ENCODE measurements around the gene DOCK7. TPM values are rescaled to one million over a fixed set of nuclear protein-coding genes. Genes with fewer than 3 reads are reported as not detected.

DOCK7 gene
- total RNA-seq, 1 donor from 2014 or later = 13.4 TPM

DNA sequence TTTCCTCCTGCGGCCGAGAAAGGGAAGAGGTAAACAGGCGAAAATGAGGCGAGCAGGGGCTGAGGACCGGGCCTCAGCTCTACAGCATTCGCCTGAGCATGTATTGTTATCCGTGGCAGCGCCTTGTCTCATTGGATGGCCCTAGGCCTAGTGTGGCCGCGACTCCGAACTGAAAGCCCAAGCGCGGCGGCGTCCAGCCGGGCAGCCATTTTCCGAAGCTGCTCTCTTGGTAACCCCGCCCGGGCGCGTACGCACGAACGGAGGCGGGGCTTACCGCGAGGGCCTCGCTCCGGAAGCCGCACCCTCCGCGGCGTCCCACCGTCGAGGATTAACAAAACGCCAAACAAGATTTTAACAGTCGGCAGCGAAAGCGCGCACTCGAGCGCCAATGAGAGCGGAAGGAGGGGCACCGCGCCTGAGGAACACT, 252.1 kb downstream of the DOCK7 start:
- peak; percentile 94 for DNase-seq
- Mint-ChIP-seq H3K4me3 (peak overlapping the region; percentile 96), H3K9me3 (peaks cover 2% of the 10 kb centered on the region), H3K27me3 (no peaks in the 10 kb centered on the region), H3K36me3 (ENCODE audit: low read depth) (peaks cover 18% of the 10 kb centered on the region), H3K27ac (peak overlapping the region; percentile 99), H3K4me1 (peaks cover 52% of the 10 kb centered on the region)
- CTCF ChIA-PET = no interaction called here
- TF ChIP-seq, protein P1, sequence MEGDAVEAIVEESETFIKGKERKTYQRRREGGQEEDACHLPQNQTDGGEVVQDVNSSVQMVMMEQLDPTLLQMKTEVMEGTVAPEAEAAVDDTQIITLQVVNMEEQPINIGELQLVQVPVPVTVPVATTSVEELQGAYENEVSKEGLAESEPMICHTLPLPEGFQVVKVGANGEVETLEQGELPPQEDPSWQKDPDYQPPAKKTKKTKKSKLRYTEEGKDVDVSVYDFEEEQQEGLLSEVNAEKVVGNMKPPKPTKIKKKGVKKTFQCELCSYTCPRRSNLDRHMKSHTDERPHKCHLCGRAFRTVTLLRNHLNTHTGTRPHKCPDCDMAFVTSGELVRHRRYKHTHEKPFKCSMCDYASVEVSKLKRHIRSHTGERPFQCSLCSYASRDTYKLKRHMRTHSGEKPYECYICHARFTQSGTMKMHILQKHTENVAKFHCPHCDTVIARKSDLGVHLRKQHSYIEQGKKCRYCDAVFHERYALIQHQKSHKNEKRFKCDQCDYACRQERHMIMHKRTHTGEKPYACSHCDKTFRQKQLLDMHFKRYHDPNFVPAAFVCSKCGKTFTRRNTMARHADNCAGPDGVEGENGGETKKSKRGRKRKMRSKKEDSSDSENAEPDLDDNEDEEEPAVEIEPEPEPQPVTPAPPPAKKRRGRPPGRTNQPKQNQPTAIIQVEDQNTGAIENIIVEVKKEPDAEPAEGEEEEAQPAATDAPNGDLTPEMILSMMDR (IDR thresholded peaks at IDR 0.05) = no peak
- POLR2A ChIA-PET = interaction anchor here (0.6 to 1.7 kb wide), 16 partner anchors 11 to 1088 kb away, joined by 3 to 11 read pairs (median 4); partner anchors contain the start of genes ATG4C, EFCAB7 and TM2D1
- intact Hi-C loops (cut with micrococcal nuclease) = loop anchor here (2.0 to 5.0 kb wide), 5 partner anchors 176 to 1156 kb away; partner anchors contain the start of genes ALG6, PGM1 and TM2D1
- no peak for ATAC-seq (ENCODE audit: low read depth)

DNA sequence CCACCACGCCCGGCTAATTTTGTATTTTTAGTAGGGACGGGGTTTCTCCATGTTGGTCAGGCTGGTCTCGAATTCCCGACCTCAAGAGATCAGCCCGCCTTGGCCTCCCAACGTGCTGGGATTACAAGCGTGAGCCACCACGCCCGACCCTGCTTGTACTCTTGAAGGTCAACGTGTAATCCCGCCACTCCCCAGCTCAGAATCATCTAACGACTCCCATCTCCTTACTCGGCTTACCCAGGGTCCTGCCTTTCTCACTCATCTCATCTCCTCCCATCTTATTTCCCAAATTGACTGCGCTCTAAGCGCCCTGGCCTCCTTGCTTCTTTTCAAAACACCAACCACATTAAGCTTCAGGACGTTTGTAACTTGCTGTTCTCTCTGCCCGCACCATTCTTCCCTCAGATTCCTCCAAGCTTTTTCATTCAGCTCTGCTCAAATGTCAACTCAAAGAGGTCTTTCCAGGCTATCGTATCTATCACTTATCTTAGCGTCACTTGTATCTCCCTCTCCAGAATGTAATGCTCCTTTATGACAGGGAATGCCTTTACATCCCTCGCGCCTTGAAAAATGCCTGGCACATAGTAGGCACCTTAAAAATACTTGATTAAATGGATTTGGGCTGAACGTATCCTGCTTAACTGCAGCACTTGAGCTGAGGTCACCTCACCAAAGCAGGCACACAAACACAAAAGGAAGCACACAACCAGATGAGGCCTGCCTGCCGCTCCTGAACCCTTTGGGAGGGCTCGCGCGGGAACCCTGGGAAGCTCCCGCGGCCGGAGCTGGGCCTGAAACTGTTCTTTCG, 252.8 kb downstream of the DOCK7 start:
- Mint-ChIP-seq H3K4me3 (peak overlapping the region; percentile 96), H3K27ac (peak overlapping the region; percentile 99), H3K27me3 (no peaks in the 10 kb centered on the region), H3K36me3 (ENCODE audit: low read depth) (peaks cover 14% of the 10 kb centered on the region), H3K9me3 (peaks cover 2% of the 10 kb centered on the region), H3K4me1 (peaks cover 46% of the 10 kb centered on the region)
- POLR2A ChIA-PET = interaction anchor here (0.7 to 1.7 kb wide), 11 partner anchors 10 to 1088 kb away, joined by 3 to 11 read pairs (median 4); partner anchors contain the start of genes EFCAB7 and TM2D1
- TF ChIP-seq, protein P1 (IDR thresholded peaks at IDR 0.05) = no peak
- intact Hi-C loops (cut with micrococcal nuclease) = loop anchor here (2.0 to 5.0 kb wide), 5 partner anchors 177 to 1157 kb away; partner anchors contain the start of genes ALG6, PGM1 and TM2D1
- no peak for ATAC-seq (ENCODE audit: low read depth)
- CTCF ChIA-PET = no interaction called here
- no peak for DNase-seq

DNA sequence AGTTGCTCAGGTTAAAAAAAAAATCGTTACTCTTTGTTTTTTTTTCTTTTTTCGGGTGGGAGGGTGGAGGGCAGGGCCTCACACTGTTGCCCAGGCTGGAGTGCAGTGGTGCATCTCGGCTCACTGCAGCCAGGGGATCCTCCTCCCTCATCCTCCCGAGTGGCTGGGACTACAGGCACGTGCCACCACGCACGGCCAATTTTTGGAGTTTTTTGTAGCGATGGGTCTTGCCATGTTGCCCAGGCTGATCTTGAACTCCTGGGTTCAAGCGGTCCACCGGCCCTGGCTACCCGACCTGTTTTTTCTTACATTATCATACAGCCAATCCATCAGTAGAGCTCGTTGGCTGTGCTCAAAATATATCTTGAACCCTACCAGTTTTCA, 253.6 kb downstream of the DOCK7 start:
- TF ChIP-seq, protein P1 (IDR thresholded peaks at IDR 0.05) = no peak
- intact Hi-C loops (cut with micrococcal nuclease) = loop anchor here (5.0 kb wide), 2 partner anchors 178 to 1158 kb away; partner anchors contain the start of gene PGM1
- H3K36me3 Mint-ChIP-seq (ENCODE audit: low read depth) = peaks cover 12% of the 10 kb centered on the region
- peaks cover 2% of the 10 kb centered on the region for H3K9me3 Mint-ChIP-seq
- POLR2A ChIA-PET = no interaction called here
- H3K4me3 Mint-ChIP-seq = peak overlapping the region; percentile 96
- no peak overlapping the region for H3K27ac Mint-ChIP-seq
- H3K4me1 Mint-ChIP-seq = peaks cover 38% of the 10 kb centered on the region
- ATAC-seq (ENCODE audit: low read depth) (no peak), DNase-seq (no peak)
- no peaks in the 10 kb centered on the region for H3K27me3 Mint-ChIP-seq
- CTCF ChIA-PET = no interaction called here

DNA sequence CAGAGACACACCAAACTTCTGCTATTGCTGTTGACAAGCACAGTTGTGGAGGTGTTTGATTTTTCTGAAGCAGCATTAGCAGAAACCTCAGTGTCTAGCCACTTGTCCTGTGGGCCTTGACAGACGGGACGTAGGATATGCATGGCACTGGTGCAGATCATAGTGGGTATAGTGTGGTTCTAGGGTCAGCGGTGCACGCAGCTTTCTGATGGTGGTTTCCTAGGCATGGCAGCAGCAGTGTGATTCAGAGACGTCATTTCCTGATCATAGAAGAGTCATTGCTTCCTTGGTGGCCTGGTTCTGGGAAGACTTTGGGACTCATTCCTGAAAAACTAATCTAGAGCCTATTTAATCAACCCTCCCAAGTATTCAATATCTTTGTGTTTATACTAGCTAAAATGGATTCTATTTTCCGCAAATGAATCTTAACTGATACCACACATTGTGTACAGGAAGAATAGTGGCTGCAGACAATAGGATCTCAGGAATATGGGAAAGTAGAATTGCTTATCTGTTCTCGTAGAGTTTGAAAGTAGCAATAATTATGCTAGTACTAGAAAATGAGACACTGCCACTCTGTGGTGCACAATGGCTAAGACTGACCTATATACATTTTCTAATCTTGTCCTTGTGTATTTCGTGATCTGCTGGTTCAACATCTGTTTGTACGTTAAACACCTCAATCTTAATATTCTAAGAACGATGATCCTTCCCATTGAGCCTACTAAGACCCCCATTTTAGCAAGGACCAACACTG, 254.1 kb downstream of the DOCK7 start:
- CTCF ChIA-PET = no interaction called here
- peaks cover 33% of the 10 kb centered on the region for H3K4me1 Mint-ChIP-seq
- H3K36me3 Mint-ChIP-seq (ENCODE audit: low read depth) = peaks cover 12% of the 10 kb centered on the region
- POLR2A ChIA-PET = interaction anchor here (0.6 kb wide), 1 partner anchor 32 kb away, joined by 3 read pairs; no protein-coding TSS in a partner anchor
- TF ChIP-seq, protein P1 (IDR thresholded peaks at IDR 0.05) = no peak
- intact Hi-C loops (cut with micrococcal nuclease) = no loop called here
- peak overlapping the region; percentile 28 for H3K4me3 Mint-ChIP-seq
- H3K27me3 Mint-ChIP-seq = no peaks in the 10 kb centered on the region
- H3K27ac Mint-ChIP-seq = peak overlapping the region; percentile 66
- DNase-seq (no peak), ATAC-seq (ENCODE audit: low read depth) (no peak)
- H3K9me3 Mint-ChIP-seq = peaks cover 2% of the 10 kb centered on the region

DNA sequence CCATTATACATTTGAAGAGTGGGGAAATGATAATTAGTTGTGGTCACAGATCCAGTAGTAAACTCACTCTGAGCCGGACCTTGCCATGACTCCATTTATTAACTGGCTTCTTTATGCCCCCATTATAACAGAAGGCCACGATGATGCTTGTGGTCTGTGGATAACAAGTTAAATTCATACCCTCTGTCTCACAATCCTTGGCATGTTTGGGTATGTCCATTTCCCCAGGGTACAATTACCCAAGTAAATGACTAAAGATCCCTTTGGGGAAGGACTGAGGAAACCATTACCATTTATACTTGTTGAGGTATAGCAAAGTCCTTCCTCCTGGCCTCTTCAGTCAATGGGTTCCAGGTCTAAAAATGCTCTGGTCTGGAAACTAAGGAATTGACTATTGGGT, 258.6 kb downstream of the DOCK7 start:
- TF ChIP-seq, protein P1 (IDR thresholded peaks at IDR 0.05) = no peak
- no peaks in the 10 kb centered on the region for H3K9me3 Mint-ChIP-seq
- CTCF ChIA-PET = no interaction called here
- no peaks in the 10 kb centered on the region for H3K27me3 Mint-ChIP-seq
- H3K36me3 Mint-ChIP-seq (ENCODE audit: low read depth) = no peaks in the 10 kb centered on the region
- H3K27ac Mint-ChIP-seq = no peak overlapping the region
- H3K4me3 Mint-ChIP-seq = no peak overlapping the region
- intact Hi-C loops (cut with micrococcal nuclease) = no loop called here
- ATAC-seq (ENCODE audit: low read depth) (no peak), DNase-seq (no peak)
- peaks cover 8% of the 10 kb centered on the region for H3K4me1 Mint-ChIP-seq
- POLR2A ChIA-PET = no interaction called here

Data from activated B cell treated with CpG ODN at 0.5 μM for 24 hours (primary cell).